ENCODE results near the gene NCAPG2. TPM values are rescaled to one million over a fixed set of nuclear protein-coding genes. Genes with fewer than 3 reads are reported as not detected.

NCAPG2 gene
- total and polyA plus RNA-seq, 2 of the 13 experiments (the other 11 are each of a cell fraction or from before 2014, with no cell fraction given): 15.1 to 30.7 TPM

DNA sequence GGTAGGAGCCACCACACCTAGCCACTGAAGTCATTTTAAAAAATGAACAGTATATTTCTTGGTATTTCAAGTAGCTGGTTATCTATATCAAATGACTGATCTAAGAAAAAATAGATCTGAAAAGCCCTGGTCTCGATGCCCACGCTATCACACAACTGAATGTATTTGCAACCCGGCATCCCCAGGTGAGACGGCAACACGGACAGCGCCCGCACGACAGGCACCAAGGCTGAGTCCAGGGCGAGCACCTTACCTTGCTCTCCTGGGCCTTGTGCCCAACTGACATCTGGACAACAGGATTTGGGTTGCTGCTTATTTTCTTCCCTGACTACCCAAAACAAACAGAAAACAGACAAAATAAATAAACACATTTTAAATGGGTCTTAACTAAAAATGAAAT is 44.8 kb upstream of the NCAPG2 start (continued):
- no peak for TF ChIP-seq ZNF251 (CRISPR knock-in tag; IDR thresholded peaks at IDR 0.05)
- no peak for TF ChIP-seq GATA4 (IDR thresholded peaks at IDR 0.05; ENCODE audit: borderline replicate concordance, low read depth)

DNA sequence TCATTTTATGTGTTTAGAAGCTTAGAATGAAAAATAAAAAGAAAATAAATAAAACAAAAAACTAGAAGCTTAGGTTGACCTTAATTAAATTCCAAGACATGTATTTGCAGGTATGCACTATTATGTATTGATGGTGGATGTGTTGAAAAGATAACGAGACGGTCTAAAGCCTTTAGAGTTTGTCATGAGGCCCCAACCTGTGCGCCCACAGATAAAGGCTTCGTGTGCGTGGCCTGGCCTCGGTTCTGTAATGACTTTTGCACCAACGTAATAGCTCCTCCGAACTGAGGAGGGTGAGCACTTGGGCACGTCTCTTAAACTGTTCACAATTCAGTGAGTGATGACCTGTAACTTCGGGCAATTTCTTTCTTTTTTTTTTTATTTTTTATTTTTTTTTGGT is 43.7 kb upstream of the NCAPG2 start:
- FAIRE-seq: no peak
- no peak overlapping the region for H3K4me2 ChIP-seq (ENCODE audit: low read depth, low read length)
- H4K20me1 ChIP-seq (ENCODE audit: insufficient read depth, low read length): no peaks in the 10 kb centered on the region
- no peak overlapping the region for H3K27ac ChIP-seq (ENCODE audit: extremely low read length, insufficient read depth, low read length)
- in situ Hi-C loops (cut with HindIII; ENCODE audit: extremely low pct_ligation_motif_present, low pct_unique_long_range_greater_than_20kb) (no loop called here), intact Hi-C loops (cut with micrococcal nuclease; ENCODE audit: unreplicated experiment) (no loop called here)
- ChIA-PET CTCF (ENCODE audit: low intra/inter-chr PET ratio, low total read pairs) (no interaction called here), POLR2A (no interaction called here)
- no peaks in the 10 kb centered on the region for H3K4me1 ChIP-seq (ENCODE audit: insufficient read depth, low read length)
- peaks cover 10 to 44% of the 10 kb centered on the region in 2 experiments for H3K36me3 ChIP-seq (replicated peaks in 1 of 2; ENCODE audit: control insufficient read depth in 1 of 2, insufficient read depth in 2 of 2, low read length in 2 of 2)
- no peak overlapping the region for H3K9ac ChIP-seq (ENCODE audit: insufficient read depth, low read depth, low read length)
- H3K9me3 ChIP-seq (ENCODE audit: low read length): no peaks in the 10 kb centered on the region
- no peak for DNase-seq (ENCODE audit: low spot score)
- TF ChIP-seq FUBP1 (CRISPR knock-in tag; IDR thresholded peaks at IDR 0.05; ENCODE audit: borderline replicate concordance) (no peak), GTF3A (CRISPR knock-in tag; conservative IDR thresholded peaks at IDR 0.05) (no peak), ZNF800 (CRISPR knock-in tag; IDR thresholded peaks at IDR 0.05) (no peak)
- TF ChIP-seq, protein P1, sequence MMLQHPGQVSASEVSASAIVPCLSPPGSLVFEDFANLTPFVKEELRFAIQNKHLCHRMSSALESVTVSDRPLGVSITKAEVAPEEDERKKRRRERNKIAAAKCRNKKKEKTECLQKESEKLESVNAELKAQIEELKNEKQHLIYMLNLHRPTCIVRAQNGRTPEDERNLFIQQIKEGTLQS (CRISPR knock-in tag; IDR thresholded peaks at IDR 0.05): no peak
- TF ChIP-seq, protein P2, sequence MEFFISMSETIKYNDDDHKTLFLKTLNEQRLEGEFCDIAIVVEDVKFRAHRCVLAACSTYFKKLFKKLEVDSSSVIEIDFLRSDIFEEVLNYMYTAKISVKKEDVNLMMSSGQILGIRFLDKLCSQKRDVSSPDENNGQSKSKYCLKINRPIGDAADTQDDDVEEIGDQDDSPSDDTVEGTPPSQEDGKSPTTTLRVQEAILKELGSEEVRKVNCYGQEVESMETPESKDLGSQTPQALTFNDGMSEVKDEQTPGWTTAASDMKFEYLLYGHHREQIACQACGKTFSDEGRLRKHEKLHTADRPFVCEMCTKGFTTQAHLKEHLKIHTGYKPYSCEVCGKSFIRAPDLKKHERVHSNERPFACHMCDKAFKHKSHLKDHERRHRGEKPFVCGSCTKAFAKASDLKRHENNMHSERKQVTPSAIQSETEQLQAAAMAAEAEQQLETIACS (CRISPR knock-in tag; IDR thresholded peaks at IDR 0.05): no peak
- no TSS peak for BruUV-seq (replicated peaks)
- no peak overlapping the region for H2AFZ ChIP-seq (ENCODE audit: low read length)
- H3K4me3 ChIP-seq (replicated peaks in 1 of 3; ENCODE audit: insufficient read depth in 1 of 3, low read depth in 2 of 3, low read length in 3 of 3): no peak overlapping the region
- WGBS (ENCODE audit: low lambda C conversion rate): 94% methylated on average over 10 of the region's 10 CpGs
- H3K27me3 ChIP-seq (ENCODE audit: control insufficient read depth in 1 of 2, insufficient read depth in 2 of 2, low read length in 2 of 2): no peaks in the 10 kb centered on the region
- H3K79me2 ChIP-seq (ENCODE audit: insufficient read depth, low read length): no peaks in the 10 kb centered on the region
- no peak for ATAC-seq

Data from HepG2 (cell line).